BLaER1 (cell line): ENCODE data around the gene HBE1.
A peak's percentile ranks its signal among the peaks of the same experiment; 100 is the strongest.

Experiments used
- H3K27ac ChIP-seq: shearing (Covaris generic); formaldehyde crosslinking; 2 replicates; pipeline ENCODE4 v1.8.1; 2022
- H3K27me3 ChIP-seq: shearing (Covaris generic); formaldehyde crosslinking; 2 replicates; pipeline ENCODE4 v1.8.1; 2022
- H3K36me3 ChIP-seq: shearing (Covaris generic); formaldehyde crosslinking; 2 replicates; pipeline ENCODE4 v1.8.1; 2022
- H3K4me1 ChIP-seq: shearing (Covaris generic); formaldehyde crosslinking; 2 replicates; pipeline ENCODE4 v1.8.1; 2022
- H3K4me2 ChIP-seq: shearing (Covaris generic); formaldehyde crosslinking; 2 replicates; pipeline ENCODE4 v1.8.1; 2022
- H3K4me3 ChIP-seq: shearing (Covaris generic); formaldehyde crosslinking; 2 replicates; pipeline ENCODE4 v1.8.1; 2022
- H3K9ac ChIP-seq: shearing (Covaris generic); formaldehyde crosslinking; 2 replicates; pipeline ENCODE4 v1.8.1; 2022
- H3K9me3 ChIP-seq: shearing (Covaris generic); formaldehyde crosslinking; 2 replicates; pipeline ENCODE4 v1.8.1; 2022
- H4K20me1 ChIP-seq: shearing (Covaris generic); formaldehyde crosslinking; 2 replicates; pipeline ENCODE4 v1.8.1; 2022
- Cebpa-rat ChIP-seq: shearing (Covaris generic); IDR thresholded peaks from 2 replicates; pipeline ENCODE4 v1.8.1; 2022

The HBE1 gene

DNA sequence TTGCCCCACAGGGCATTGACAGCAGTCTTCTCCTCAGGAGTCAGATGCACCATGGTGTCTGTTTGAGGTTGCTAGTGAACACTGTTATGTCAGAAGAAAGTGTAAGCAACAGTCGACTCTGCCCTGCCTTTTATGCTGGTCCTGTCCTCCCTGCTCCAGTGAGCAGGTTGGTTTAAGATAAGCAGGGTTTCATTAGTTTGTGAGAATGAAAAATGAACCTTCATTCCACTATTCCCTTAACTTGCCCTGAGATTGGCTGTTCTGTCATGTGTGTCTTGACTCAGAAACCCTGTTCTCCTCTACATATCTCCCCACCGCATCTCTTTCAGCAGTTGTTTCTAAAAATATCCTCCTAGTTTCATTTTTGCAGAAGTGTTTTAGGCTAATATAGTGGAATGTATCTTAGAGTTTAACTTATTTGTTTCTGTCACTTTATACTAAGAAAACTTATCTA lies 35.3 kb downstream of the HBE1 start, which contains the start of gene HBD:
TSS of gene HBD (minus strand) at position 103 of the 454 bp plus-strand sequence. CDS start at position 53, 50 bp downstream.
- no peaks in the 10 kb centered on the region for H3K27me3 ChIP-seq
- no peaks in the 10 kb centered on the region for H4K20me1 ChIP-seq
- no peak for TF ChIP-seq Cebpa-rat
- H3K9ac ChIP-seq: no peak within 1 kb of the TSS
- H3K4me2 ChIP-seq: peak within 1 kb of the TSS; percentile 56
- H3K4me3 ChIP-seq: no peak within 1 kb of the TSS
- H3K27ac ChIP-seq: no peak within 1 kb of the TSS
- H3K4me1 ChIP-seq: peaks cover 11% of the 10 kb centered on the region
- H3K36me3 ChIP-seq: no peaks in the 10 kb centered on the region
- no peaks in the 10 kb centered on the region for H3K9me3 ChIP-seq

DNA sequence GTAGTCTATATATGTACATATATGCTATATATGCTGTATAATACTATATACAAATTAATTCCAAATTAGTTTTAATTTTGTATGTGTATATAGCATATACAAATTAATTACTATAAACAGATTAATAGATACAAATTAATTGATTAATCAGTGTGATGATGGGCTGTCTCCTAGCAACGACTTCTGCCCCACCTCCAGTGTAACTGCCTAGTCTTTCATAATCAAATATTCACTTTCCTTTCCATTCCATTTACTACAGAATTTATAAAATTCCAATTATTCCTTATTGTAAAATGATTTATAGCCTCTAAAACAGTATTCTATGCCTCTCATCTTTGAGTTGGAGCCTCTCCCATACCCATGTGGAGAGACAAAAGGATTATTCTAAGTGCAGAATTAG lies 36.4 kb downstream of the HBE1 start:
- Histone ChIP-seq H3K9ac (no peak overlapping the region), H3K9me3 (no peaks in the 10 kb centered on the region), H3K27me3 (no peaks in the 10 kb centered on the region), H3K36me3 (no peaks in the 10 kb centered on the region), H3K4me1 (peaks cover 11% of the 10 kb centered on the region), H3K4me3 (no peak overlapping the region), H3K27ac (no peak overlapping the region), H4K20me1 (no peaks in the 10 kb centered on the region), H3K4me2 (no peak overlapping the region)
- TF ChIP-seq Cebpa-rat: no peak

DNA sequence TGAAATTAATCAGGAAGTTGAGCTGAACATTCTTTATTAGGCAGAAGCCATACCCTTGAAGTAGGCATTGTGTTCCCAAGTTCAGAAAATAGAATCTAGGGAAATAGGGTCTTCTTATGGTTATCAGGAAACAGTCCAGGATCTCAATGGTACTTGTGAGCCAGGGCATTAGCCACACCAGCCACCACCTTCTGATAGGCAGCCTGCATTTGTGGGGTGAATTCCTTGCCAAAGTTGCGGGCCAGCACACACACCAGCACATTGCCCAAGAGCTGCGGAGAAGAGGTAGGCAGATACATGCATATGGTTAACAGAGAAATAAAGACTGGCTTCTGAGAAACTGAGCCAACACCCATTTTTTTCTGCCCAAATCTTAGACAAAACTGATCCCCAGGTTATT lies 36.9 kb downstream of the HBE1 start:
- H3K27ac ChIP-seq: no peak overlapping the region
- no peaks in the 10 kb centered on the region for H3K36me3 ChIP-seq
- TF ChIP-seq Cebpa-rat: no peak
- no peak overlapping the region for H3K4me2 ChIP-seq
- no peak overlapping the region for H3K4me3 ChIP-seq
- H4K20me1 ChIP-seq: no peaks in the 10 kb centered on the region
- H3K9ac ChIP-seq: no peak overlapping the region
- peaks cover 11% of the 10 kb centered on the region for H3K4me1 ChIP-seq
- H3K27me3 ChIP-seq: no peaks in the 10 kb centered on the region
- H3K9me3 ChIP-seq: no peaks in the 10 kb centered on the region

DNA sequence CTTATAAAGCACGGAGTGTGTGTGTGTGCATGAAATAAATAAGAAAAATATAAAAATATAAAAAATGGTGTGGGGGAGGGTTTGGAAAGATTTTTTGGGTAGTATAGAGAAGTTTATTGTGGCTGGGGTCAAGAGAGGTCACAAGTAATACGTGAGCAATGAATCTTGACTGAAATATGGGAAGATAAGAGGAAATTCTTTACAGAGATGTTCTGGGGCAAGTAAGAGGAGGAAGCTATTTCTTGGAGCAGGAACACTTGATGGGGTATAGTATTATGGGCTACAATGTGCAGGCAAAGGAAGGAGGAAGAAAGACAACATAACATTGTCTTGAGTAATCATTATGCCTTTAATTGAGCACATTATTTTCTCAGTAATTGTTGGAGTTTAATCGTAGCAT lies 37.6 kb downstream of the HBE1 start:
- no peaks in the 10 kb centered on the region for H3K9me3 ChIP-seq
- no peaks in the 10 kb centered on the region for H4K20me1 ChIP-seq
- no peak overlapping the region for H3K9ac ChIP-seq
- no peak overlapping the region for H3K4me3 ChIP-seq
- no peaks in the 10 kb centered on the region for H3K27me3 ChIP-seq
- no peak overlapping the region for H3K4me2 ChIP-seq
- H3K36me3 ChIP-seq: no peaks in the 10 kb centered on the region
- TF ChIP-seq Cebpa-rat: no peak
- no peak overlapping the region for H3K27ac ChIP-seq
- H3K4me1 ChIP-seq: peaks cover 11% of the 10 kb centered on the region

DNA sequence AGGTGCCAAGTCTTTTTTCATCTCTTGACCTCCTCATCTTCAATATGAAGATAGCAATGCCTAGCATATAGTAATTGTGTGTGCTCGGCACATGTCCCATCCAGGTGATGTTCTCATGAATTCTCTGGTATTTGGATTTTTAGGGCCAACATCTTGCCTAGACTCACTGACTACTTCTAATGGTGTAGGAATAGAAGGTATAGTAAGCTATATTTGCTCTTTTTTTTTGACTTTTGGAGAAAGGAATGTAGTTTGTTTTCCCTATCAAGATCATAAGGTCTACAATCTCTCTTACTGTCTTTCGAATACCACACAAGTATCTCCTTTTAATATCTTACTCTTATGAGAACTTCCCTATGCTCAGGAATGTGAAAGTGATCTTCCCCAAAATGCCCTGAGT lies 38.6 kb downstream of the HBE1 start:
- Histone ChIP-seq H3K27ac (no peak overlapping the region), H3K4me2 (no peak overlapping the region), H3K27me3 (no peaks in the 10 kb centered on the region)

DNA sequence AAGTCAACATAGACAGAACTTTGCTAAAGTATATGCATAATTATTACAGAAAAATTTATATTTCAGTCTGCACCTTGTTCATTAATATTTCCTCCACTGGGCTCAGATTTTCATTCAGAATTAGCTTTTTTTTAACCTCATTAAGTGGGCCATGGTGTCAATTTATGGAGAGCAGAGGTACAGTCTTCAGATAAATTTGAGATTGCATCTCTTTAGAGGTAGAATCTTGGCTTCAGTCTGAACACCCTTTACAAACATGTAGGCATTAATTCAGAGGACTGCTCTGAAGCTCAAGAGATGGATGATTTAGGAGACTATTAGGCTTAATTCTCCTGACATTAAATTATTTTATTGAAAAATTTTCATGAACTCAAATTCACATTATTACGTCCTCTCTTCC lies 39.5 kb downstream of the HBE1 start:
- Histone ChIP-seq H3K36me3 (no peaks in the 10 kb centered on the region), H3K9me3 (no peaks in the 10 kb centered on the region), H3K4me3 (no peak overlapping the region), H3K4me1 (peaks cover 11% of the 10 kb centered on the region), H3K27ac (no peak overlapping the region), H3K4me2 (no peak overlapping the region), H3K9ac (no peak overlapping the region), H3K27me3 (no peaks in the 10 kb centered on the region), H4K20me1 (no peaks in the 10 kb centered on the region)
- no peak for TF ChIP-seq Cebpa-rat

More for the DNA sequence above, 38.6 kb downstream of the HBE1 start:
- Histone ChIP-seq H4K20me1 (no peaks in the 10 kb centered on the region), H3K36me3 (no peaks in the 10 kb centered on the region), H3K9me3 (no peaks in the 10 kb centered on the region), H3K4me1 (peaks cover 11% of the 10 kb centered on the region), H3K4me3 (no peak overlapping the region), H3K9ac (no peak overlapping the region)
- no peak for TF ChIP-seq Cebpa-rat

DNA sequence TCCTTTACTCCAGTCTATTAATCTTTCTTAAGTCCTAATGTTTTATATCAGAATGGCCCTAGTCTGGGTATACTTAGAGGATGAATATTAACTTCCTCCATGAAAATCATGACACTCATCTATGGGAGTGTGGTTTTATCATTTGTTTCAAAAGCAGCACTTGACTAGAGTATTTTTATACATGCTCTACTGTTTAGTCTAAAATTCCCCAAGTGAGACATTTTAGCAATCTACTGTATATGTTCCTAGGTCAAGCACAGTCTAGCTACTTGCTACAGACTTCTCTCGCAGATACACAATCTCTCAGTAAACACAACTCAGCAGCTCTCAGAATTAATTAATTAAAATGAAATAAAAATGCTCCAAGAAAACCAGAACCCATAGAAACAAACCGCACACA lies 39.9 kb downstream of the HBE1 start:
- Histone ChIP-seq H3K27ac (no peak overlapping the region), H3K9me3 (no peaks in the 10 kb centered on the region), H4K20me1 (no peaks in the 10 kb centered on the region), H3K27me3 (no peaks in the 10 kb centered on the region), H3K4me2 (no peak overlapping the region), H3K4me1 (peaks cover 11% of the 10 kb centered on the region), H3K36me3 (no peaks in the 10 kb centered on the region), H3K4me3 (no peak overlapping the region), H3K9ac (no peak overlapping the region)
- TF ChIP-seq Cebpa-rat: no peak

DNA sequence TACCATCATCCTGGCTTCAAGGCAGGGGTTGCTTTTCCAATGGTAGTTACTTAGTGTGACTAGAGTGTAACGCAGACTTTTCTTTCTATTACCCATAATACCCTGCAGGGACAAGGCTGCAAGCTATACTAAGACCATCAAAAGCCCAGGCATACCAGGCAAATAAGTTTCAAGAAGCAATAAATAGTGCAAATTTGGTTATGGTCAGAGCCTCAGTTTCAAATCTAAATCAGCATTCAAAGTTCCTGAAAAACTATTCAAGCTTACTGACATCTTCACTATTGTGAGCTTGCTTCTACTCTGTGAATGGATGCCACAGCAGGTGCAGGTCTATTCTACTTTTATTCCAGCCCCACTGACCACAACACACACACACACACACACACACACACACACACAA lies 40.4 kb downstream of the HBE1 start:
- H4K20me1 ChIP-seq: no peaks in the 10 kb centered on the region
- TF ChIP-seq Cebpa-rat: no peak
- H3K4me1 ChIP-seq: peaks cover 7% of the 10 kb centered on the region
- H3K36me3 ChIP-seq: no peaks in the 10 kb centered on the region
- no peak overlapping the region for H3K4me2 ChIP-seq
- no peak overlapping the region for H3K27ac ChIP-seq
- no peaks in the 10 kb centered on the region for H3K27me3 ChIP-seq
- no peak overlapping the region for H3K4me3 ChIP-seq
- no peak overlapping the region for H3K9ac ChIP-seq
- H3K9me3 ChIP-seq: no peaks in the 10 kb centered on the region

DNA sequence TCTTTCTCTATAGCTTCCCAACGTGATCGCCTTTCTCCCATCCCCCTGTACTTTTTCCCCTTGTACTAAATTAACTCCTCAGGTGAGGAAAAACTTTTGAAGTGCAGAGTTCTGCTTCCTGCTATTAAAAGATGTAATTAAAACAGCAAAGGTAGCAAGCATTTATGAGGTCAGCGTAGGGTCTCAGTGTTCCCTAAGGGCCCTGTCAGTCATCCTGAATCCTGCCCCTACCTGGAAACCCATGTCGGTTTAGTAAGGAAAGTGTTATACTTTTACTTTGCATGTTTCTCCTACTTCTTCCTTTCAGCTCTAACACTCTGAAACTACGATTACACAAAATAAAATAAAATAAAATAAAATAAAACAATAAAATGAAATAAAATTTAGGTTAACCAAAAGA lies 41.6 kb downstream of the HBE1 start:
- Histone ChIP-seq H3K4me3 (no peak overlapping the region), H3K4me1 (no peaks in the 10 kb centered on the region), H3K4me2 (no peak overlapping the region), H3K27me3 (no peaks in the 10 kb centered on the region), H4K20me1 (no peaks in the 10 kb centered on the region), H3K9me3 (no peaks in the 10 kb centered on the region), H3K36me3 (no peaks in the 10 kb centered on the region), H3K9ac (no peak overlapping the region), H3K27ac (no peak overlapping the region)
- no peak for TF ChIP-seq Cebpa-rat

DNA sequence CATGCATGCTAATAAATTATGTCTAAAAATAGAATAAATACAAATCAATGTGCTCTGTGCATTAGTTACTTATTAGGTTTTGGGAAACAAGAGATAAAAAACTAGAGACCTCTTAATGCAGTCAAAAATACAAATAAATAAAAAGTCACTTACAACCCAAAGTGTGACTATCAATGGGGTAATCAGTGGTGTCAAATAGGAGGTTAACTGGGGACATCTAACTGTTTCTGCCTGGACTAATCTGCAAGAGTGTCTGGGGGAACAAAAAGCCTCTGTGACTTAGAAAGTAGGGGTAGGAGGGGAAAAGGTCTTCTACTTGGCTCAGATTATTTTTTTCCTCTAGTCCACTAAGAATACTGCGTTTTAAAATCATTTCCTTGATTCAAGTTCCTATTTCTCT lies 42.1 kb downstream of the HBE1 start:
- no peak overlapping the region for H3K9ac ChIP-seq
- H3K27me3 ChIP-seq: no peaks in the 10 kb centered on the region
- no peak overlapping the region for H3K4me3 ChIP-seq
- no peak overlapping the region for H3K4me2 ChIP-seq
- no peak for TF ChIP-seq Cebpa-rat
- no peak overlapping the region for H3K27ac ChIP-seq
- H3K9me3 ChIP-seq: no peaks in the 10 kb centered on the region
- no peaks in the 10 kb centered on the region for H4K20me1 ChIP-seq
- H3K36me3 ChIP-seq: no peaks in the 10 kb centered on the region
- no peaks in the 10 kb centered on the region for H3K4me1 ChIP-seq

DNA sequence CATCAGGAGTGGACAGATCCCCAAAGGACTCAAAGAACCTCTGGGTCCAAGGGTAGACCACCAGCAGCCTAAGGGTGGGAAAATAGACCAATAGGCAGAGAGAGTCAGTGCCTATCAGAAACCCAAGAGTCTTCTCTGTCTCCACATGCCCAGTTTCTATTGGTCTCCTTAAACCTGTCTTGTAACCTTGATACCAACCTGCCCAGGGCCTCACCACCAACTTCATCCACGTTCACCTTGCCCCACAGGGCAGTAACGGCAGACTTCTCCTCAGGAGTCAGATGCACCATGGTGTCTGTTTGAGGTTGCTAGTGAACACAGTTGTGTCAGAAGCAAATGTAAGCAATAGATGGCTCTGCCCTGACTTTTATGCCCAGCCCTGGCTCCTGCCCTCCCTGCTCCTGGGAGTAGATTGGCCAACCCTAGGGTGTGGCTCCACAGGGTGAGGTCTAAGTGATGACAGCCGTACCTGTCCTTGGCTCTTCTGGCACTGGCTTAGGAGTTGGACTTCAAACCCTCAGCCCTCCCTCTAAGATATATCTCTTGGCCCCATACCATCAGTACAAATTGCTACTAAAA lies 42.9 kb downstream of the HBE1 start, which contains the start of gene HBB:
TSS of gene HBB (minus strand) at position 340 of the 579 bp plus-strand sequence. CDS start at position 290, 50 bp downstream.
- no peak for TF ChIP-seq Cebpa-rat
- H3K4me3 ChIP-seq: no peak within 1 kb of the TSS
- no peaks in the 10 kb centered on the region for H3K9me3 ChIP-seq
- no peaks in the 10 kb centered on the region for H4K20me1 ChIP-seq
- no peak within 1 kb of the TSS for H3K27ac ChIP-seq
- no peaks in the 10 kb centered on the region for H3K27me3 ChIP-seq
- H3K4me2 ChIP-seq: no peak within 1 kb of the TSS
- H3K4me1 ChIP-seq: no peaks in the 10 kb centered on the region
- no peak within 1 kb of the TSS for H3K9ac ChIP-seq
- H3K36me3 ChIP-seq: no peaks in the 10 kb centered on the region
